ENCODE measurements around the gene PTPRK. TPM values are rescaled to one million over a fixed set of nuclear protein-coding genes. Genes with fewer than 3 reads are reported as not detected.
A peak's percentile ranks its signal among the peaks of the same experiment; 100 is the strongest.

PTPRK gene
- total RNA-seq, 2 experiments from 2014 or later = 0.50 to 0.53 TPM

DNA sequence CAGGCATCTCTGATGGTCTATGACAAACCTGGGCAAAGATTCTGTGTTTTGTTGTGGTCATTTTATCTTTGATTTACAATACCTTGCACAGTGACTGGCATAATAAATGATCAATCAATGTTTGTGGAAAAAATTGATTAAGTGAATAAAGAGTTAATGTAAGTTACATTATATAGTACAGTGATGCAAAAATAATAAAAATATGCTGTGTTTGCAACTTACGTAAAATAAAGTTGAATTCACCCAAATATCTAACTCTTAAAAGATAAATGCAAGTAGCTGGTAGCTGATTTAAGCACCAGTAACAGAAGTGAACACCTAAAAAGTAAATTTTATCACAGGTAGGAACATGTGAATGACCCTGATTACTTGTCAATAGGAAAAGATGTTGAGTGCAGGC, 443.6 kb downstream of the PTPRK start:
- no peaks in the 10 kb centered on the region for H3K27me3 Mint-ChIP-seq
- no peak overlapping the region for H3K27ac Mint-ChIP-seq
- CTCF ChIA-PET = no interaction called here
- POLR2A ChIA-PET = no interaction called here
- H3K9me3 Mint-ChIP-seq = no peaks in the 10 kb centered on the region
- no peaks in the 10 kb centered on the region for H3K4me1 Mint-ChIP-seq
- no peak overlapping the region for H3K4me3 Mint-ChIP-seq
- H3K36me3 Mint-ChIP-seq (ENCODE audit: low read depth) = no peaks in the 10 kb centered on the region
- no peak for DNase-seq

DNA sequence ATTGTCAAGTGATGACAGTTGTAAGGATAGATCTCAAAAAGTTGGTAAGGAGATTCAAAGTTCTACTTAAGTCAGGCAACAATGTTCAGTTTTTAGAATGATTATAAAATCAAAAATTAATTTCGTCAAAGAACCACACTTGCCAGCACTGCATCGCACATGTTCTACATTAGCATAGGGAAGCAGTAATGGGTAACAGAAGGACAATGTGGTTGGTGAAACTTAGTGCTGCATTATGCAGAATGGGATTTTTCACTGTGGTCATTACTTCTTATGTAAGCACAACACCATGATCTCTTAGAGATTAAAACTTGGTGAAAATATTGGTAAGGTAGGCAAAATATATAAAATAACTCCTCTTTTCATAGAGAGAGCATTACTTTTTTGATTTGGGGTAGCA, 445.8 kb downstream of the PTPRK start:
- POLR2A ChIA-PET = no interaction called here
- Mint-ChIP-seq H3K27ac (no peak overlapping the region), H3K36me3 (ENCODE audit: low read depth) (no peaks in the 10 kb centered on the region), H3K4me1 (peaks cover 4% of the 10 kb centered on the region), H3K27me3 (no peaks in the 10 kb centered on the region), H3K4me3 (no peak overlapping the region), H3K9me3 (no peaks in the 10 kb centered on the region)
- CTCF ChIA-PET = no interaction called here
- DNase-seq = no peak

DNA sequence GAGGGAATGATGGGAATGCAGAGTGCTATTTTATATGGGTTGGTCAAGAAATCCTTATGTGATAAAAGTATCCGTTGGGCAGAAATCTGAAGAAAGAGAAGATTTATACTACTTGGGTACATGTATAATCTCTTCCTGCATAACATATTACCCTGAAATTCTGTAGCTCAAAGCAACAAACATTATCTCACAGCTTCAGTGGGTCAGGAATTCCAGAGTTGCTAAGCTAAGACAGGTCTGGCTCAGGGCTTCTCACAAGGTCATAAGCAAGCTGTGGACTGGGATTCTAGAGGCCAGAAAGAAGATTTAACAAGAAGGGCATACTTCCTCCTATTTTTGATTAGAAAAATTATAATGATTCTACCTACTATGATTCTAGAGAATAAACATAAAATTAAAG, 447.0 kb downstream of the PTPRK start:
- DNase-seq = no peak
- no peak overlapping the region for H3K4me3 Mint-ChIP-seq
- POLR2A ChIA-PET = no interaction called here
- no peaks in the 10 kb centered on the region for H3K36me3 Mint-ChIP-seq (ENCODE audit: low read depth)
- CTCF ChIA-PET = interaction anchor here (0.8 kb wide), 1 partner anchor 12 kb away, joined by 3 read pairs; no protein-coding TSS in a partner anchor
- H3K9me3 Mint-ChIP-seq = no peaks in the 10 kb centered on the region
- peaks cover 4% of the 10 kb centered on the region for H3K4me1 Mint-ChIP-seq
- no peak overlapping the region for H3K27ac Mint-ChIP-seq
- no peaks in the 10 kb centered on the region for H3K27me3 Mint-ChIP-seq

DNA sequence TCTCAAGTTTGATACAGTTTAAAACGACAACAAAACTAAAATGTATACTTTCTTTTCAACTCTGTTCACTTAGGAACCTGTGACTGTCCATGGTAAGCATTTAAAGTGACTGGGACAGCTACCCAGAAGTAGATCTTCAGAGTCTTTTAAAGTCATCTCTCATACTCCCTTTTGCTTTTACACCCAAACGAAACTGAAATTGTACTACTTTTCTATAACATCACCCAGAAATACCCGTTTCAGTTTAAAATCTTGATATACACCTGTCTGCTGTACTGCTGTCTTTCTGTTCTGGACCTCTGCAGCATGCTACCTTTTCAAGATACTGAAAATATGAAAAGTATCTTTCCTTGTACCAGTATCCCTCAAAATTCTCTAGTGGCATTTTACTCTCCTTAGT, 449.2 kb downstream of the PTPRK start:
- no peaks in the 10 kb centered on the region for H3K36me3 Mint-ChIP-seq (ENCODE audit: low read depth)
- no peak overlapping the region for H3K27ac Mint-ChIP-seq
- no peaks in the 10 kb centered on the region for H3K27me3 Mint-ChIP-seq
- peaks cover 4% of the 10 kb centered on the region for H3K4me1 Mint-ChIP-seq
- POLR2A ChIA-PET = no interaction called here
- DNase-seq = no peak
- H3K4me3 Mint-ChIP-seq = peak overlapping the region; percentile 15
- no peaks in the 10 kb centered on the region for H3K9me3 Mint-ChIP-seq
- CTCF ChIA-PET = interaction anchor here (1.2 kb wide), 1 partner anchor 9 kb away, joined by 3 read pairs; no protein-coding TSS in a partner anchor

DNA sequence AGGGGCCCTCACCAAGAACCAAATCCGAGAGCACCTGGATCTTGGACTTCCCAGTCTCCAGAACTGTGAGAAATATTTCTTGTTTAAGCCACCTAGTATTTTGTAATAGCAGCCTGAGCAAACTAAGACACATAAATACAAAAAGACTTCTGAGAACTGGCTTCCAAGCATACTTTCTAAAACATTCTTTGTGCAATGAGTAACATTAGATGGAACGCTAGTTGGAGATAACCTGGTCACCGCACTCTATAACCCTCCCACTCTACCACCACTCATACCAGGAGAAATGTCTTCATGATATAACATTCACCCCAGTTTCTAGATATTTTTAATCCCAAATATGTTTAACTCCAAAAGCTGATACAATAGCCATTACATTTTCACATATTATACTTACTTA, 450.0 kb downstream of the PTPRK start:
- Mint-ChIP-seq H3K36me3 (ENCODE audit: low read depth) (no peaks in the 10 kb centered on the region), H3K9me3 (no peaks in the 10 kb centered on the region), H3K27me3 (no peaks in the 10 kb centered on the region), H3K4me3 (no peak overlapping the region), H3K27ac (no peak overlapping the region), H3K4me1 (peaks cover 4% of the 10 kb centered on the region)
- CTCF ChIA-PET = interaction anchor here (1.2 kb wide), 1 partner anchor 8 kb away, joined by 3 read pairs; no protein-coding TSS in a partner anchor
- DNase-seq = no peak
- POLR2A ChIA-PET = no interaction called here

DNA sequence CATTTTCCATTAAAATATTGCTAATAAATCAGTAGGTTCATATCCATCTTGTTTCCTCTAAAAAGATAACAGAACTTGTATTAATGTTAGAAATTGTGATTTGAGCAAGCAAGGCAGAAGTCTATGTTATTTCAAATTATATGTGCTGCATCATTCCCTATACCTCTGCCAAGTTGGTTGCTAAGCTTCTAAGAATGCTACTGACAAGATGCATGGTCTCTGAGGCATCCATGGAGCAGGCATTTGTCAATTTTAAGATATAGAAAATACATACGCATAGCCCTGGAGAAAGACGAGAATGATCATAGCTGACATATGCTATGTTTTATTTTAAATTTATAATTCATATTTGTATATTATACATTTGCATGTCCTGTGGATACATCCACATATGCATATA, 451.2 kb downstream of the PTPRK start:
- H3K4me1 Mint-ChIP-seq = peaks cover 4% of the 10 kb centered on the region
- CTCF ChIA-PET = no interaction called here

DNA sequence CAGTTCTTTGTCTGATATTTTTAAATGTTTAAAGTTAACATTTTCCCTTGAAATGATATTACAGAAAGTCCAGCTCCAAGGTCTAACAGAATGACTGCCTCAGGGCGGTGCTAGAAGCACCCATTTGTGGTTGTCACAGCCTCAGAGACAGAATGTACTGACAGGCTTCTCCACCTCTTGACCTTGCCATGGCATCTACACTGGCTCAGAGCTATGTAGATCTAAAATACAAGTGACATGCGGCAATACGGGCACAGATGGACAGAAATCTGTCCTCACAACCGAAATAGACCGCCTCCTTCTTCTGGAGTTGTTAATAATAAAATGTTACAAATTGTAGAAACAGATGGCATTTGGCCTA, 452.3 kb downstream of the PTPRK start:
- Mint-ChIP-seq H3K4me3 (no peak overlapping the region), H3K4me1 (peaks cover 4% of the 10 kb centered on the region), H3K27ac (no peak overlapping the region), H3K9me3 (no peaks in the 10 kb centered on the region), H3K36me3 (ENCODE audit: low read depth) (no peaks in the 10 kb centered on the region), H3K27me3 (no peaks in the 10 kb centered on the region)
- ChIA-PET POLR2A (no interaction called here), CTCF (no interaction called here)
- no peak for DNase-seq

More for the DNA sequence above, 451.2 kb downstream of the PTPRK start:
- POLR2A ChIA-PET = no interaction called here
- Mint-ChIP-seq H3K27me3 (no peaks in the 10 kb centered on the region), H3K36me3 (ENCODE audit: low read depth) (no peaks in the 10 kb centered on the region), H3K27ac (no peak overlapping the region), H3K9me3 (no peaks in the 10 kb centered on the region), H3K4me3 (no peak overlapping the region)
- no peak for DNase-seq

DNA sequence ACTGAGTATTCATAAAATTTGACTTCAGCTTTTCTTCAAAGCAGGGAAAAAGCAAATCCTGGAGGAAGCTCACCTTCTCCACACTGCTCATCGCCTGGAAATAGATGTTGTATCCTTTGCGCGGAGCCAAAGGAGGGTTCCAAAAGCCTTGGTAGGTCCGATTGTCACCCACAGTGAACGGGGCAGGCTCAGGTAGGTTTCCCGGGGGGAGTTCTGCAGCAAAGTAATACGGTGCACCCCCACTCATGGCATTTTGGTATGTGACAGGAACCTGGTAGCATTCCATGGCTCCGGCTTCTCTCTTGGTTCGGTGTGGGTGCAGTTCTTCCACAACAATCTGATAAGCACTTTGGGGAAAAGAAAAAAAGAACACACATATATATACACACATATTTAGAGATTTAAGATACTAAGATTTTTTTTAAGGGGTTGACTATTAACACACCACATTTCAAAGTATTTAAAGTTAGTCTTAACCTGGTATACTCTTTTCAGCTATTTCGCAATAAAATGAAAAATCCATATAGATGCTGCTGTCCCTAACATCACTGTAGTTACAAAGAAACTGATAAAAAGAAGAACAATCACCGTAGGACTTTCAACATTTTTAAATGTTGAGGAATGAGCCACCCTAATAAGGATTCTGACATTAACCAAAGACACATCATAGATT, 452.8 kb downstream of the PTPRK start:
- Mint-ChIP-seq H3K9me3 (no peaks in the 10 kb centered on the region), H3K4me3 (no peak overlapping the region), H3K4me1 (peaks cover 4% of the 10 kb centered on the region), H3K27me3 (no peaks in the 10 kb centered on the region), H3K27ac (no peak overlapping the region), H3K36me3 (ENCODE audit: low read depth) (no peaks in the 10 kb centered on the region)
- POLR2A ChIA-PET = no interaction called here
- no peak for DNase-seq
- CTCF ChIA-PET = no interaction called here

DNA sequence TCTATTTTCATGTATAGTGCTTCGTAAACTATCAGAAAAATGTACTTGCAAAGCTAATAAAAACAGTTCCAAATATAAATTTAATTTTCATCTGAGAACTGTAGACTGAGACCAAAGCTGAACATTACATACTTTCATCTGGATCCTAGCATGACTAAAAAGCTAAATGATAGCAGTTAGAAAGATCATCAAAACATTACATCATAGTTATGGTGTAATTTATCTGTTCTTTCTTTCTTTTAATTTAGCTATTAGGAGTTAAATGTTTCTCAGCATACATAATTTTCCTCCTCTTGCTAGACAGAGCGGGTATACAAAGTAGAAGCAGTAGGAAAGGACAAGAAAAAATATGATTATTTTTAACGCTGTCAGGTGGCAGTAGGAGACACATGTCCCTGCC, 455.3 kb downstream of the PTPRK start:
- Mint-ChIP-seq H3K27me3 (no peaks in the 10 kb centered on the region), H3K4me1 (no peaks in the 10 kb centered on the region), H3K27ac (no peak overlapping the region), H3K36me3 (ENCODE audit: low read depth) (no peaks in the 10 kb centered on the region), H3K4me3 (no peak overlapping the region), H3K9me3 (no peaks in the 10 kb centered on the region)
- ChIA-PET CTCF (no interaction called here), POLR2A (no interaction called here)
- no peak for DNase-seq

DNA sequence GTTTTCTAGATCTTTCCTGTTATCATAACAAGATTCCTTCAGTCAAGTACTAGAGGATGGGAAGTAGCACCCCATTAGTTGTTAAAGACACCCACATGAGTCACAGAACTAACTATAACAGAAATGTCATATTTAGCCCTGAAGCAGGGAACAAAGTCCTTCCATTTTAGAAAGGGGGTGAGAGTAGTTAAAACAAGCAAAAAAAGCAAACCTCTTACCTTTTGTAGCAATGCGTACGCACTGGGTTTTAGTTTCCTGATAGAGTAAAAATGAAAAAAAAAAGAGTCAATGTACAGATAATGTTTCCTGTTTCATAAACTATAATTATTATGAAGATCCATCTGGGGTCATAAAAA, 455.9 kb downstream of the PTPRK start:
- Mint-ChIP-seq H3K4me3 (no peak overlapping the region), H3K27ac (no peak overlapping the region), H3K9me3 (no peaks in the 10 kb centered on the region), H3K27me3 (no peaks in the 10 kb centered on the region), H3K4me1 (no peaks in the 10 kb centered on the region), H3K36me3 (ENCODE audit: low read depth) (no peaks in the 10 kb centered on the region)
- DNase-seq = no peak
- POLR2A ChIA-PET = no interaction called here
- CTCF ChIA-PET = no interaction called here

DNA sequence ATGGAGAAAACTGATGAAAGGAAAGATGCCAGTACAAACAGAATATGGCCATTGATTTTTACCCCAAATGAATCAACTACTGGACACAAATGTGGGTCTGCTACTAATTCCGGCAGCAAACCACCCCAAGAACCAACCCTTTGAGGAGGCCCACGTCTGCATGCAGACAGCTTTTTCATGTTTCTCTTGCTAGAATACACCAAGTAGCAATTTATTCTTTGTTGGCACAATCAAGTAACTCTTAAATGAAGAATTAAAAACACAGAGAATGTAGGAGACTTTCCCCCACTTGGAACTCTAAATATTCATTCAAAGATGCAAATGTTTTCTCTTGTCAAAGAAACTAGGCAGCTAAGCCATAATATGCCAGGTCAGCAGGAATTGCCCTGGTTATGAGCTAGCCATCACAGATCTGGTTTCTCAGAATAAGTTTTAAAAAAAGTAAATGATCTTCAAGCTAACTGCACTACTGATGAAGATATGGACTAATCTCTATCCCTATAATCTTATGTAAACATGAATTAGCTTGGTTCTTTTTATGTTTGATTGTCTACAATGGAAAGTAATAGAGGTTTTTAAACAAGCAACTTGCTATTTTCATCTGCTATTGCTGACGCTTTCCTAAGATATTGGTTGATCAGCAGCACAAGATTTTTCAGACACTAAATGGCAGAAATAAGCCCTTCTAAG, 456.4 kb downstream of the PTPRK start:
- no peak for DNase-seq
- H3K9me3 Mint-ChIP-seq = no peaks in the 10 kb centered on the region
- no peaks in the 10 kb centered on the region for H3K4me1 Mint-ChIP-seq
- no peak overlapping the region for H3K4me3 Mint-ChIP-seq
- no peak overlapping the region for H3K27ac Mint-ChIP-seq
- no peaks in the 10 kb centered on the region for H3K36me3 Mint-ChIP-seq (ENCODE audit: low read depth)
- H3K27me3 Mint-ChIP-seq = no peaks in the 10 kb centered on the region
- ChIA-PET POLR2A (no interaction called here), CTCF (no interaction called here)

DNA sequence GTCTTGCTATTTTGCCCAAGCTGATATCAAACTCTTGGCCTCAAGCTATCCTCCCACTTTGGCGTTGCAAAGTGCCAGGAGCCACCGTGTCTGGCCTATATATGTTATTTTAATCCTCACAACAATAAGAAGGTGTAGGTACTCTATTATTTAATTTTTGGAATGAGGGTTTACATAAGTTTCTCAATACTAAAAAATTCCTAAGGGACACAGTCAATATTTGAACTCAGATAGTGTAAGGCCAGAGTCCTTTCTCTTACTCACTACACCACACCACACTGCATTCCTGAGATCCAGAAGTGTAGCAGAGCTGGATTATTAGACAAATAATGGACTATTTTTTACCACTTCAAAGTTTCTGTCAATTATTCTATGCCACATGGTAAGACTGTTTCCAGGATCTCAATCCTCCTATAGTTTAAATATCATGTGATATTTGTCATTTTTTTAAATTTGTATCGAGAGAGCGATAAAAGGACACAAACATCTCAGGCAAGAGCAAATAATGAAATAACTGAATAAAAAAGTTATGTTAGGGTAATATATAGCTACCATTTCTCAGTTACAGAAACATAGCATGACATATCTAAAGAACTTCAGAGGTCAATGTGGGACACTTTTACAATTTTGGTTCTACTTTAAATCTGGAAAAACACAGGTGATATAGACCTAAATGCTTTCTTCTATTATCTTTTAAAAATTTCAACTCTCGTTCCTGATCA, 457.4 kb downstream of the PTPRK start:
- no peaks in the 10 kb centered on the region for H3K9me3 Mint-ChIP-seq
- no peak overlapping the region for H3K27ac Mint-ChIP-seq
- no peaks in the 10 kb centered on the region for H3K4me1 Mint-ChIP-seq
- no peak overlapping the region for H3K4me3 Mint-ChIP-seq
- H3K27me3 Mint-ChIP-seq = no peaks in the 10 kb centered on the region
- ChIA-PET CTCF (no interaction called here), POLR2A (no interaction called here)
- no peaks in the 10 kb centered on the region for H3K36me3 Mint-ChIP-seq (ENCODE audit: low read depth)
- no peak for DNase-seq

DNA sequence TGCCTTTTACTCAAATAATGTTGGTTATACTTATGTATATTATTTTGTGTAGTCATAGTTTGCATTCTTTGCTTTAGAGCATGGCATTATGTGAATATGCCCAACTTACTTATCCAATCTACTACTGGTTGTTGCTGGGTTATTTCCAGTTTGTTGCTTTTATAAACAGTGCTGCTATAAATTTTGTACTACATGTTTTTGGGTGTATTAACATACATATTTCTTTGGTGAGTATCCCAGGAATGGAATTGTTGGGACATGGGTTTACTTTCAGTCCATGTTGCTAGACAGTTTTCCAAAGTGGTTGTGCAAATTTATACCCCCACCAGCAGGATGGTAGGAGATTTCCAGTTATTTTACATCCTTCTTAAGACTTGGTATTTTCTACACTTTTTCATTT, 462.5 kb downstream of the PTPRK start:
- H3K9me3 Mint-ChIP-seq = peaks cover 3% of the 10 kb centered on the region
- no peaks in the 10 kb centered on the region for H3K4me1 Mint-ChIP-seq
- H3K27me3 Mint-ChIP-seq = no peaks in the 10 kb centered on the region
- ChIA-PET CTCF (no interaction called here), POLR2A (no interaction called here)
- no peak for DNase-seq
- no peak overlapping the region for H3K27ac Mint-ChIP-seq
- H3K4me3 Mint-ChIP-seq = no peak overlapping the region
- H3K36me3 Mint-ChIP-seq (ENCODE audit: low read depth) = no peaks in the 10 kb centered on the region

DNA sequence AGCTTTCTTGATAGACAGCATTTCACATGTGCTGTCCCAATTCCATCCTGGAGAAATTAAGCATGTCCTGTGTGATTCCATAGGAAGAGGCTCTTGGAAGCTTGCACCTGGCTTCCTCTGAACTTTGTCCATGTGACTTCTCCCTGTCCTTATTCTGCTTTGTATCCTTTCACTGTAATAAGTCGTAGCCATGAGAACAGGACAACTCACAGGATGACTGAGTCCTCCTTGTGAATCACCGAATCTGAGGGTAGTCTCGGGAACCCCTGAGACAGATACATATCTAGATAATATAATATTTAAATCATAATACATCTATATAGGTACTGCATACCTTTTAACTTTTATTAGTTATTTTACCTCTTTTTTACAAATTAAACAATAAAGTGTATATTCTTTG, 462.9 kb downstream of the PTPRK start:
- Mint-ChIP-seq H3K9me3 (peaks cover 3% of the 10 kb centered on the region), H3K36me3 (ENCODE audit: low read depth) (no peaks in the 10 kb centered on the region), H3K4me3 (no peak overlapping the region), H3K4me1 (no peaks in the 10 kb centered on the region), H3K27me3 (no peaks in the 10 kb centered on the region), H3K27ac (no peak overlapping the region)
- ChIA-PET CTCF (no interaction called here), POLR2A (no interaction called here)
- no peak for DNase-seq

Data from activated CD4-positive, alpha-beta memory T cell treated with anti-CD3 and anti-CD28 coated beads, Interleukin-2, amount 10 ng/mL, durations not matched to agents 7 days and 5 days (primary cell).